ENCODE measurements around the gene CERS2. TPM values are rescaled to one million over a fixed set of nuclear protein-coding genes. Genes with fewer than 3 reads are reported as not detected.

The CERS2 gene
- total and polyA plus RNA-seq, 2 of the 13 experiments (the other 11 are each of a cell fraction or from before 2014, with no cell fraction given) = 269 to 298 TPM

GRCh38 chr1:150979092-150980056 lies 4.7 kb upstream of the CERS2 start (continued):
- TF ChIP-seq SMC3 (IDR thresholded peaks at IDR 0.05; ENCODE audit: low read length) = peak; percentile 99
- TF ChIP-seq GLI4 (CRISPR knock-in tag; IDR thresholded peaks at IDR 0.05; ENCODE audit: borderline replicate concordance) = no peak; the same call in 1 of the 2 replicates
- TF ChIP-seq CREB1 (IDR thresholded peaks at IDR 0.05) = no peak
- no peak for TF ChIP-seq CREB1 (CRISPR knock-in tag; IDR thresholded peaks at IDR 0.05)
- no peak for TF ChIP-seq ZKSCAN1 (IDR thresholded peaks at IDR 0.05; ENCODE audit: low read length)
- no peak for TF ChIP-seq ZNF7 (CRISPR knock-in tag; IDR thresholded peaks at IDR 0.05)
- no peak for TF ChIP-seq ZNF670 (CRISPR knock-in tag; IDR thresholded peaks at IDR 0.05; ENCODE audit: borderline replicate concordance)
- TF ChIP-seq ERF (CRISPR knock-in tag; IDR thresholded peaks at IDR 0.05) = no peak
- TF ChIP-seq ZFP36L2 (CRISPR knock-in tag; IDR thresholded peaks at IDR 0.05) = no peak
- TF ChIP-seq, protein P1, sequence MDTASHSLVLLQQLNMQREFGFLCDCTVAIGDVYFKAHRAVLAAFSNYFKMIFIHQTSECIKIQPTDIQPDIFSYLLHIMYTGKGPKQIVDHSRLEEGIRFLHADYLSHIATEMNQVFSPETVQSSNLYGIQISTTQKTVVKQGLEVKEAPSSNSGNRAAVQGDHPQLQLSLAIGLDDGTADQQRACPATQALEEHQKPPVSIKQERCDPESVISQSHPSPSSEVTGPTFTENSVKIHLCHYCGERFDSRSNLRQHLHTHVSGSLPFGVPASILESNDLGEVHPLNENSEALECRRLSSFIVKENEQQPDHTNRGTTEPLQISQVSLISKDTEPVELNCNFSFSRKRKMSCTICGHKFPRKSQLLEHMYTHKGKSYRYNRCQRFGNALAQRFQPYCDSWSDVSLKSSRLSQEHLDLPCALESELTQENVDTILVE (CRISPR knock-in tag; IDR thresholded peaks at IDR 0.05) = 0 out of 2 replicates have a peak, but pooled peaks have one; percentile 68
- no peak for TF ChIP-seq HNRNPLL (IDR thresholded peaks at IDR 0.05; ENCODE audit: low read depth, low read length, poor library complexity, severe bottlenecking)
- TF ChIP-seq HES4 (CRISPR knock-in tag; IDR thresholded peaks at IDR 0.05; ENCODE audit: borderline replicate concordance) = no peak
- no peak for TF ChIP-seq NONO (IDR thresholded peaks at IDR 0.05)
- TF ChIP-seq NONO (CRISPR knock-in tag; conservative IDR thresholded peaks at IDR 0.05) = no peak
- no peak for TF ChIP-seq ZNF33B (CRISPR knock-in tag; IDR thresholded peaks at IDR 0.05)
- no peak for TF ChIP-seq FOSL1 (CRISPR knock-in tag; IDR thresholded peaks at IDR 0.05; ENCODE audit: borderline replicate concordance)
- TF ChIP-seq, protein P2, sequence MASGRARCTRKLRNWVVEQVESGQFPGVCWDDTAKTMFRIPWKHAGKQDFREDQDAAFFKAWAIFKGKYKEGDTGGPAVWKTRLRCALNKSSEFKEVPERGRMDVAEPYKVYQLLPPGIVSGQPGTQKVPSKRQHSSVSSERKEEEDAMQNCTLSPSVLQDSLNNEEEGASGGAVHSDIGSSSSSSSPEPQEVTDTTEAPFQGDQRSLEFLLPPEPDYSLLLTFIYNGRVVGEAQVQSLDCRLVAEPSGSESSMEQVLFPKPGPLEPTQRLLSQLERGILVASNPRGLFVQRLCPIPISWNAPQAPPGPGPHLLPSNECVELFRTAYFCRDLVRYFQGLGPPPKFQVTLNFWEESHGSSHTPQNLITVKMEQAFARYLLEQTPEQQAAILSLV (CRISPR knock-in tag; IDR thresholded peaks at IDR 0.05; ENCODE audit: borderline replicate concordance) = no peak
- TF ChIP-seq GABPB1 (CRISPR knock-in tag; IDR thresholded peaks at IDR 0.05) = peak; percentile 30; the same call in 1 of the 2 replicates
- no peak for TF ChIP-seq ZBTB38 (CRISPR knock-in tag; IDR thresholded peaks at IDR 0.05)
- TF ChIP-seq ZNF646 (CRISPR knock-in tag; IDR thresholded peaks at IDR 0.05) = no peak
- TF ChIP-seq NAIF1 (CRISPR knock-in tag; IDR thresholded peaks at IDR 0.05; ENCODE audit: borderline replicate concordance) = no peak
- no peak for TF ChIP-seq ZNF335 (CRISPR knock-in tag; IDR thresholded peaks at IDR 0.05)
